ENCODE measurements around the gene CPVL. TPM values are rescaled to one million over a fixed set of nuclear protein-coding genes. Genes with fewer than 3 reads are reported as not detected.

CPVL gene
- total RNA-seq, 1 donor from 2014 or later: 22.1 TPM

GRCh38 chr7:28998105-28998504 lies 148.2 kb downstream of the CPVL start:
- Mint-ChIP-seq H3K27ac (peak overlapping the region; percentile 70), H3K36me3 (ENCODE audit: insufficient read depth) (no peaks in the 10 kb centered on the region), H3K4me3 (ENCODE audit: low read depth) (no peak overlapping the region), H3K9me3 (ENCODE audit: low read depth) (peaks cover 4% of the 10 kb centered on the region), H3K27me3 (no peaks in the 10 kb centered on the region), H3K4me1 (ENCODE audit: low read depth) (peaks cover 20% of the 10 kb centered on the region)
- DNase-seq (ENCODE audit: low spot score, unreplicated experiment): no peak
- TF ChIP-seq, protein P1, sequence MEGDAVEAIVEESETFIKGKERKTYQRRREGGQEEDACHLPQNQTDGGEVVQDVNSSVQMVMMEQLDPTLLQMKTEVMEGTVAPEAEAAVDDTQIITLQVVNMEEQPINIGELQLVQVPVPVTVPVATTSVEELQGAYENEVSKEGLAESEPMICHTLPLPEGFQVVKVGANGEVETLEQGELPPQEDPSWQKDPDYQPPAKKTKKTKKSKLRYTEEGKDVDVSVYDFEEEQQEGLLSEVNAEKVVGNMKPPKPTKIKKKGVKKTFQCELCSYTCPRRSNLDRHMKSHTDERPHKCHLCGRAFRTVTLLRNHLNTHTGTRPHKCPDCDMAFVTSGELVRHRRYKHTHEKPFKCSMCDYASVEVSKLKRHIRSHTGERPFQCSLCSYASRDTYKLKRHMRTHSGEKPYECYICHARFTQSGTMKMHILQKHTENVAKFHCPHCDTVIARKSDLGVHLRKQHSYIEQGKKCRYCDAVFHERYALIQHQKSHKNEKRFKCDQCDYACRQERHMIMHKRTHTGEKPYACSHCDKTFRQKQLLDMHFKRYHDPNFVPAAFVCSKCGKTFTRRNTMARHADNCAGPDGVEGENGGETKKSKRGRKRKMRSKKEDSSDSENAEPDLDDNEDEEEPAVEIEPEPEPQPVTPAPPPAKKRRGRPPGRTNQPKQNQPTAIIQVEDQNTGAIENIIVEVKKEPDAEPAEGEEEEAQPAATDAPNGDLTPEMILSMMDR (IDR thresholded peaks at IDR 0.05; ENCODE audit: unreplicated experiment): no peak

- no peaks in the 10 kb centered on the region for H3K27me3 Mint-ChIP-seq
- H3K27ac Mint-ChIP-seq: no peak overlapping the region
- no peak overlapping the region for H3K4me3 Mint-ChIP-seq (ENCODE audit: low read depth)
- peaks cover 20% of the 10 kb centered on the region for H3K4me1 Mint-ChIP-seq (ENCODE audit: low read depth)
- no peaks in the 10 kb centered on the region for H3K36me3 Mint-ChIP-seq (ENCODE audit: insufficient read depth)
- peaks cover 4% of the 10 kb centered on the region for H3K9me3 Mint-ChIP-seq (ENCODE audit: low read depth)
- no peak for DNase-seq (ENCODE audit: low spot score, unreplicated experiment)
- TF ChIP-seq, protein P1 (IDR thresholded peaks at IDR 0.05; ENCODE audit: unreplicated experiment): no peak
Measured at GRCh38 chr7:28996836-28997235, 149.5 kb downstream of the CPVL start.

GRCh38 chr7:28993371-28993770 lies 153.0 kb downstream of the CPVL start:
- H3K4me3 Mint-ChIP-seq (ENCODE audit: low read depth): no peak overlapping the region
- no peak overlapping the region for H3K27ac Mint-ChIP-seq
- H3K36me3 Mint-ChIP-seq (ENCODE audit: insufficient read depth): no peaks in the 10 kb centered on the region
- peaks cover 16% of the 10 kb centered on the region for H3K4me1 Mint-ChIP-seq (ENCODE audit: low read depth)
- TF ChIP-seq, protein P1 (IDR thresholded peaks at IDR 0.05; ENCODE audit: unreplicated experiment): no peak
- H3K27me3 Mint-ChIP-seq: no peaks in the 10 kb centered on the region
- no peak for DNase-seq (ENCODE audit: low spot score, unreplicated experiment)
- no peaks in the 10 kb centered on the region for H3K9me3 Mint-ChIP-seq (ENCODE audit: low read depth)

DNA sequence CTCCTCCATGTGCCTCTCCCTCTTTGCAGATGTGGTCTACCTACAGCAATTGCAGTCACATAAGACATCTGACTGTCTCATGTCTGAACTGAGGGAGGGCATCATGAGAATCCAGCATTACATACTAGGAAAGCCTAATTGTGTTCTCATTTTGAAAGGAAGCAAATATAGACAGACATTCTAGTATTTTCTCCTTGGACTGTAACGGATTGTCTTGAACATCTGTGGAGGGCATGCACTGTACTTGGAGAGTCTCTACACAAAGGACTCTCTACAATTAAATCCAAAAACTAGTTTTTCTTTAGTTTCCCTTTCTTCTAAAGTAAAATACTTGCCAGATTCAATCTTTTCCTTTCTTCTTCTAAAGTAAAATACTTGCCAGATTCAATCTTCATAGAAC lies 153.5 kb downstream of the CPVL start:
- H3K9me3 Mint-ChIP-seq (ENCODE audit: low read depth): no peaks in the 10 kb centered on the region
- no peak overlapping the region for H3K27ac Mint-ChIP-seq
- peaks cover 10% of the 10 kb centered on the region for H3K4me1 Mint-ChIP-seq (ENCODE audit: low read depth)
- DNase-seq (ENCODE audit: low spot score, unreplicated experiment): no peak
- no peaks in the 10 kb centered on the region for H3K27me3 Mint-ChIP-seq
- TF ChIP-seq, protein P1 (IDR thresholded peaks at IDR 0.05; ENCODE audit: unreplicated experiment): no peak
- H3K4me3 Mint-ChIP-seq (ENCODE audit: low read depth): no peak overlapping the region
- H3K36me3 Mint-ChIP-seq (ENCODE audit: insufficient read depth): no peaks in the 10 kb centered on the region

DNA sequence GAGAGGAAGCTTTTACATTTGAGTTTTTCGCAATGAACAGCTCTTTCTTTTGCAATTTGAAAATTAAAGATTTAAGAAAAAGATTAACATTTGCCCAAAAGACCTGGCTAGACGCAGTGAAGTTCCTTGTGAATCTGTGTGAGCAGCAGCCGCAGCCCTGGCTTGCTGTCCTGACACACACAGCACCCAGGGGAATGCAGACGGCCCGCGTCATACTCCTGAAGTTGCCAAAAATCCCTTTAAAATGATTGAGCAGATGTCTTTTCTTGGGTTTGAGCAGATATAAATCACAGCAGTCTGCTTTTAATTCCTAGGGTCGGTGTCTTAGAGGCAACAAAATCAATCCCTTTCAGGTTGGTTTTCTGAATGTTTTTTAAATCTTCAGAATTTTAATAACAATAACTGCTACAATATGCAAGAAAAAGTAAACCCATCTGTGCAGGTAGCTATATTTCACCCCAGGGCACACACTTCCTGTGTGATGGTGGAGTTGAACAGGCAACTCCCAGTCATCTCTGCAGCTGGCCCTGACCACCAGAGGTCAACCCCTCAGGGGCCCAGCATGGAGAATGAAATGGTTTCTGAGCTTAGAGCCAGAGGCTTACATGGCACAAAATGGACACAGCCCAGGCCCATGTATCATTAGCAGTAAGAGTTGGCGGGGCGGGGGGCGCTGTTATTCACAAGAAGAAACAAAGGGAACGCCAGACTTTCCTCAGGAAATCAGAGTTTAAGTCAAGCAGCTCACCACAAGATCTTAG lies 156.0 kb downstream of the CPVL start:
- TF ChIP-seq, protein P1 (IDR thresholded peaks at IDR 0.05; ENCODE audit: unreplicated experiment): no peak
- H3K4me3 Mint-ChIP-seq (ENCODE audit: low read depth): no peak overlapping the region
- no peak for DNase-seq (ENCODE audit: low spot score, unreplicated experiment)
- H3K27ac Mint-ChIP-seq: no peak overlapping the region
- H3K9me3 Mint-ChIP-seq (ENCODE audit: low read depth): no peaks in the 10 kb centered on the region
- peaks cover 13% of the 10 kb centered on the region for H3K4me1 Mint-ChIP-seq (ENCODE audit: low read depth)
- H3K27me3 Mint-ChIP-seq: peaks cover 10% of the 10 kb centered on the region
- no peaks in the 10 kb centered on the region for H3K36me3 Mint-ChIP-seq (ENCODE audit: insufficient read depth)

All from progenitor cell of endocrine pancreas (in vitro differentiated cells).